ENCODE results near the gene CCDC87. TPM values are rescaled to one million over a fixed set of nuclear protein-coding genes. Genes with fewer than 3 reads are reported as not detected.

Gene CCDC87
- total and polyA plus RNA-seq, 2 of the 8 experiments (the other 6 are each of a cell fraction or from before 2014, with no cell fraction given): 0.32 to 0.99 TPM

DNA sequence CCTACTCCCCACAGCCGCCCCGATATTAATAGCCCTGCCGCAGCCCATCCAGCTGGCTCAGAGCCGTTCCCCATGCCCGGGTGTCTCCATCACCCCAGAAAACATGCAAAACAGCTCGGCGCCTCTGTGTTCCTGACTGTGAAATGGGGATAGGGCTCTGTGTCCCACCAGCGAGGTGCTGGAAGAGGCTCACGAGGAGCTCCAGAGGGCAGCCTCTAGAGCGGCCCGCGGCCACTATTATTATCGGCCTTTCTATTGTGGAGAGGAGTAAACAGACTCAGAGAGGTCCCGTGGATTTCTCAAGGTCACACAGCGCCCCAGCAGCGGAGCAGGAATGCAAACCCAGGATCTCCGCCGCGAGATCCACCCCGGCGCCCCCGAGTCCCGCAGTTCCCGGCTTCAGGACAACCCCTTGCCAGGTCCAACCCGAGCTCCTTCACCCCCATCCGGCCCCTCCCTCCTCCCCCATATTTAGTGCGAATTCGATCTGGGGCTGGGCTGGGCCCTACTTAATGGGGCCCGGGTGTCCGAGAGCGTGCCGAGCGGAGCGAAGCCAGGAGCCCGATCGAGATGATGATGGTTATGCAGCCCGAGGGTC, 46.4 kb downstream of the CCDC87 start, which contains the start of gene ACTN3:
Gene ACTN3, plus strand, starts transcription at position 536 of the 598 bp plus-strand sequence. Its CDS starts 35 bp downstream, at position 571.
- FAIRE-seq (no peak), DNase-seq (ENCODE audit: low read depth in 1 of 2, low spot score in 2 of 2) (peak; percentile 59 to 84)
- peak within 1 kb of the TSS; percentile 67 for H4K5ac ChIP-seq (ENCODE audit: insufficient read length, low read depth, low read length)
- H2BK20ac ChIP-seq (ENCODE audit: low read length): no peak within 1 kb of the TSS
- WGBS, 2 experiments (ENCODE audit: extremely low coverage in 1 of 2, insufficient coverage in 1 of 2, insufficient read length in 1 of 2, insufficient replicate concordance in 2 of 2, low coverage in 1 of 2, low lambda C conversion rate in 2 of 2, missing lambda C conversion rate in 1 of 2): 4% methylated on average over 25 of the region's 37 CpGs; no CpG with 5 or more reads in 1 of the 2 experiments
- H3K4ac ChIP-seq (replicated peaks; ENCODE audit: insufficient read length, low read depth, low read length): peak within 1 kb of the TSS; percentile 82
- peaks cover 0 to 17% (median 11%) of the 10 kb centered on the region in 4 experiments; a peak in 6 of 7 replicates for H3K4me1 ChIP-seq (replicated peaks in 1 of 4; ENCODE audit: control insufficient read depth in 3 of 4, insufficient read depth in 4 of 4, low read length in 3 of 4)
- peak within 1 kb of the TSS; percentile 50 to 72 for H3K4me2 ChIP-seq (ENCODE audit: insufficient read depth in 1 of 2, low read depth in 2 of 2, low read length in 2 of 2)
- peaks cover 0 to 2% of the 10 kb centered on the region in 2 experiments for H4K20me1 ChIP-seq (replicated peaks in 1 of 2; ENCODE audit: control insufficient read depth in 1 of 2, insufficient read depth in 2 of 2, low read length in 2 of 2)
- peak within 1 kb of the TSS; percentile 63 to 89 (median 74); a peak in 5 of 7 replicates for H3K9ac ChIP-seq (replicated peaks in 1 of 4; ENCODE audit: extremely low read depth in 1 of 4, low read depth in 3 of 4, low read length in 3 of 4)
- ChIA-PET POLR2A (ENCODE audit: partially characterized antibody) (interaction anchor here (0.8 to 7.9 kb wide), 21 partner anchors 10 to 298 kb away, joined by 3 to 54 read pairs (median 7); partner anchors contain the start of genes BBS1, CTSF, DPP3 and NPAS4), CTCF (ENCODE audit: partially characterized antibody) (interaction anchor here (0.7 to 2.4 kb wide), 9 partner anchors 16 to 115 kb away, joined by 3 to 6 read pairs (median 4); partner anchors contain the start of genes CCDC87 and CCS)
- peak within 1 kb of the TSS; percentile 90 for H4K8ac ChIP-seq (ENCODE audit: extremely low read depth, insufficient read depth, low read length)
- no peaks in the 10 kb centered on the region for H3K9me3 ChIP-seq (ENCODE audit: insufficient read depth in 2 of 2, low read depth in 1 of 2, low read length in 1 of 2)
- H2BK12ac ChIP-seq (ENCODE audit: low read depth, low read length): no peak within 1 kb of the TSS
- 0 out of 2 replicates have a peak within 1 kb of the TSS, but pooled peaks have one; percentile 46 for H2BK15ac ChIP-seq (ENCODE audit: low read length)
- no peak within 1 kb of the TSS for H2BK120ac ChIP-seq (replicated peaks; ENCODE audit: low read depth, low read length)
- H2BK5ac ChIP-seq (ENCODE audit: low read depth, low read length): peak within 1 kb of the TSS; percentile 24; the same call in 1 of the 2 replicates
- H2AFZ ChIP-seq (ENCODE audit: low read length): no peak within 1 kb of the TSS; the same call in 1 of the 2 replicates
- no peaks in the 10 kb centered on the region; a peak in 1 of 4 replicates for H3K79me2 ChIP-seq (ENCODE audit: control insufficient read depth in 1 of 2, insufficient read depth in 2 of 2, low read length in 2 of 2)
- peaks cover 5% of the 10 kb centered on the region; the same call in 1 of the 2 replicates for H3K79me1 ChIP-seq (ENCODE audit: low read depth, low read length)
- H3K4me3 ChIP-seq (ENCODE audit: extremely low read depth in 1 of 4, insufficient read depth in 2 of 4, low read depth in 3 of 4, low read length in 4 of 4): peak within 1 kb of the TSS; percentile 71 to 84 (median 79)
- H3K23me2 ChIP-seq (ENCODE audit: low read depth, low read length): peaks cover 3% of the 10 kb centered on the region; the same call in 1 of the 2 replicates
- H3K36me3 ChIP-seq (ENCODE audit: control insufficient read depth in 2 of 4, insufficient read depth in 4 of 4, low read length in 3 of 4): 0 out of 8 replicates have a peak, but pooled peaks cover 0 to 2% (median 0%) of the 10 kb centered on the region in 4 experiments
- peak within 1 kb of the TSS; percentile 38 for H4K91ac ChIP-seq (replicated peaks; ENCODE audit: insufficient read length, low read length)
- H3K27ac ChIP-seq (ENCODE audit: low read depth, low read length): no peak within 1 kb of the TSS
- H2AK5ac ChIP-seq (ENCODE audit: low read depth, low read length): no peak within 1 kb of the TSS; the same call in 1 of the 2 replicates
- H3K18ac ChIP-seq (ENCODE audit: extremely low read depth, low read length): peak within 1 kb of the TSS; percentile 60
- H3K14ac ChIP-seq (ENCODE audit: insufficient read length): no peak within 1 kb of the TSS
- H3K23ac ChIP-seq (ENCODE audit: insufficient read length): no peak within 1 kb of the TSS
- H3K27me3 ChIP-seq (replicated peaks in 1 of 4; ENCODE audit: control insufficient read depth in 3 of 4, extremely low read depth in 1 of 4, insufficient read depth in 3 of 4, low read length in 3 of 4): no peaks in the 10 kb centered on the region
- H3K56ac ChIP-seq (replicated peaks; ENCODE audit: insufficient read length, low read depth, low read length): peak within 1 kb of the TSS; percentile 21
- TF ChIP-seq YY1 (IDR thresholded peaks at IDR 0.05; ENCODE audit: low read depth, low read length) (peak; percentile 42; the same call in 1 of the 2 replicates), SRF (IDR thresholded peaks at IDR 0.05; ENCODE audit: low read depth, low read length) (peak; percentile 45; the same call in 1 of the 2 replicates), SIRT6 (IDR thresholded peaks at IDR 0.05; ENCODE audit: low read length) (no peak), SP2 (IDR thresholded peaks at IDR 0.05; ENCODE audit: low read length) (no peak), RBBP5 (IDR thresholded peaks at IDR 0.05; ENCODE audit: borderline replicate concordance, low read depth, low read length) (peak; percentile 68; the same call in 1 of the 2 replicates), SP1 (IDR thresholded peaks at IDR 0.05; ENCODE audit: low read depth, low read length) (peak; percentile 6; the same call in 1 of the 2 replicates)
